HCT116 (cell line): ENCODE measurements around the gene PRDM11. TPM values are rescaled to one million over a fixed set of nuclear protein-coding genes. Genes with fewer than 3 reads are reported as not detected.
A peak's percentile ranks its signal among the peaks of the same experiment; 100 is the strongest.

Source experiments
- ATAC-seq: fragments of 200-7000 bp; cut with Tn5 transposase; 2 replicates; pipeline ENCODE4 v1.9.1; 2020; ENCODE audit warnings: mild to moderate bottlenecking, moderate library complexity
- BruUV-seq: library from RNA; stranded (reverse); fragments of 400-500 nt; replicated peaks from 2 replicates; lab custom pipeline; 2021; lab: Mats Ljungman, UMichigan
- CTCF ChIA-PET: fragments of 300-600 bp; sonication (Branson Sonifier 250); formaldehyde crosslinking; loops from one replicate; lab custom pipeline; 2021; ENCODE audit warnings: antibody characterized with exemption; lab: Charles Lee
- POLR2A ChIA-PET: fragments of 300-600, 350-600 bp; sonication (Branson Sonifier 250); formaldehyde crosslinking; loops from one replicate; lab custom pipeline; 2021; ENCODE audit warnings: antibody characterized with exemption; lab: Charles Lee
- RAD21 ChIA-PET, 2 experiments: fragments of 300-600 bp; sonication (Branson Sonifier 250); formaldehyde crosslinking; loops; one replicate each; lab custom pipeline; 2023; ENCODE audit warnings: low total read pairs in 2 of 2; ENCODE audit not compliant: uncharacterized antibody in 2 of 2, unreplicated experiment in 2 of 2, low non-redundant PET in 1 of 2; lab: Charles Lee
- DNase-seq: peaks from one replicate; pipeline ENCODE4 v3.0.0-alpha.2; 2010; ENCODE audit warnings: low read depth, low spot score
- H2AFZ ChIP-seq: fragments of 200-600 bp; shearing (Covaris generic), sonication (generic); 2 replicates; pipeline ENCODE4 v1.6.1; 2017; ENCODE audit warnings: low read depth, mixed run types, mixed read lengths, antibody characterized with exemption, low read length; ENCODE audit not compliant: poor library complexity, severe bottlenecking
- H3K27ac ChIP-seq: 2 replicates; pipeline ENCODE4 v1.5.1; 2012; ENCODE audit warnings: low read depth, low read length
- H3K27me3 ChIP-seq: fragments of 200-600 bp; sonication (generic); 2 replicates; pipeline ENCODE4 v1.6.1; 2016; ENCODE audit warnings: mixed run types, low read length, mixed read lengths; ENCODE audit not compliant: insufficient read depth
- H3K36me3 ChIP-seq, 2 experiments: fragments of 200-500 bp in 1 of 2; fragments of 200-600 bp in 1 of 2; sonication (Bioruptor generic) in 1 of 2; sonication (generic) in 1 of 2; 2 replicates each; pipeline versions ENCODE4 v1.5.1 to v1.6.1; 2014 to 2016; ENCODE audit warnings: low read length in 2 of 2, inconsistent platforms in 1 of 2, mixed read lengths in 1 of 2, mixed run types in 1 of 2; ENCODE audit not compliant: insufficient read depth in 2 of 2, control insufficient read depth in 1 of 2
- H3K4me1 ChIP-seq, 2 experiments: fragments of 200-600 bp in 1 of 2; sonication (generic) in 1 of 2; 2 replicates each; pipeline versions ENCODE4 v1.5.1 to v1.6.1; 2012 to 2017; ENCODE audit warnings: low read length in 2 of 2, inconsistent platforms in 1 of 2, mild to moderate bottlenecking in 1 of 2, mixed read lengths in 1 of 2, mixed run types in 1 of 2, moderate library complexity in 1 of 2; ENCODE audit not compliant: insufficient read depth in 2 of 2, control insufficient read depth in 1 of 2
- H3K4me2 ChIP-seq: fragments of 200-600 bp; sonication (generic); 2 replicates; pipeline ENCODE4 v1.6.1; 2017; ENCODE audit warnings: mixed run types, low read length, mixed read lengths
- H3K4me3 ChIP-seq, 2 experiments: fragments of 200-600 bp in 1 of 2; sonication (generic) in 1 of 2; replicated peaks in 1 of 2; 2 replicates each; pipeline ENCODE4 v1.5.1; 2011 to 2016; ENCODE audit warnings: low read length in 2 of 2, control low read depth in 1 of 2, low read depth in 1 of 2, mild to moderate bottlenecking in 1 of 2, mixed read lengths in 1 of 2, mixed run types in 1 of 2
- H3K79me2 ChIP-seq: fragments of 200-600 bp; sonication (generic); 2 replicates; pipeline ENCODE4 v1.6.1; 2017; ENCODE audit warnings: mild to moderate bottlenecking, mixed run types, low read length, moderate library complexity, mixed read lengths; ENCODE audit not compliant: insufficient read depth
- H3K9ac ChIP-seq: fragments of 200-600 bp; sonication (generic); 2 replicates; pipeline ENCODE4 v1.6.1; 2016; ENCODE audit warnings: low read length, mixed read lengths
- H3K9me2 ChIP-seq: fragments of 200-600 bp; sonication (generic), shearing (Covaris generic); 2 replicates; pipeline ENCODE4 v1.6.1; 2017; ENCODE audit warnings: mixed run types, mild to moderate bottlenecking, moderate library complexity; ENCODE audit not compliant: insufficient read depth
- H3K9me3 ChIP-seq, 2 experiments: fragments of 200-500 bp in 1 of 2; fragments of 200-600 bp in 1 of 2; sonication (Bioruptor generic) in 1 of 2; sonication (generic) in 1 of 2; 2 replicates each; pipeline ENCODE4 v1.6.1; 2014 to 2017; ENCODE audit warnings: low read length in 2 of 2, mixed read lengths in 2 of 2, inconsistent platforms in 1 of 2, low read depth in 1 of 2, mild to moderate bottlenecking in 1 of 2, mixed run types in 1 of 2, moderate library complexity in 1 of 2; ENCODE audit not compliant: control insufficient read depth in 1 of 2, insufficient read depth in 1 of 2
- H4K20me1 ChIP-seq: fragments of 200-600 bp; sonication (generic), shearing (Covaris generic); 2 replicates; pipeline ENCODE4 v1.6.1; 2017; ENCODE audit warnings: mixed run types, mild to moderate bottlenecking, moderate library complexity; ENCODE audit not compliant: insufficient read depth
- CBX3 ChIP-seq: IDR thresholded peaks from 2 replicates; pipeline ENCODE4 v1.6.1; 2012; ENCODE audit warnings: low read depth
- CEBPB ChIP-seq: IDR thresholded peaks from 2 replicates; pipeline ENCODE4 v1.6.1; 2012; ENCODE audit warnings: low read depth
- EGR1 ChIP-seq: IDR thresholded peaks from 2 replicates; pipeline ENCODE4 v1.6.1; 2012; ENCODE audit warnings: low read depth
- EZH2phosphoT487 ChIP-seq: fragments of 200-600 bp; IDR thresholded peaks from 2 replicates; pipeline ENCODE4 v1.6.1; 2018; ENCODE audit warnings: antibody characterized with exemption, borderline replicate concordance
- JUND ChIP-seq: IDR thresholded peaks from 2 replicates; pipeline ENCODE4 v1.6.1; 2012
- POLR2A ChIP-seq: IDR thresholded peaks from 2 replicates; pipeline ENCODE4 v1.7.0; 2011; ENCODE audit warnings: borderline replicate concordance; ENCODE audit not compliant: insufficient read depth, insufficient read length; ENCODE audit errors: extremely low read depth
- POLR2AphosphoS5 ChIP-seq: IDR thresholded peaks from 2 replicates; pipeline ENCODE4 v1.6.1; 2011; ENCODE audit warnings: mild to moderate bottlenecking, low read depth, low read length, moderate library complexity
- SIN3A ChIP-seq: IDR thresholded peaks from 2 replicates; pipeline ENCODE4 v1.6.1; 2012; ENCODE audit warnings: low read depth
- TCF7L2 ChIP-seq: IDR thresholded peaks from 2 replicates; pipeline ENCODE4 v1.7.0; 2011; ENCODE audit warnings: borderline replicate concordance, inconsistent platforms; ENCODE audit not compliant: insufficient read depth, insufficient read length; ENCODE audit errors: extremely low read depth
- ZFX ChIP-seq: fragments of 450-650 bp; IDR thresholded peaks from 2 replicates; pipeline ENCODE4 v1.6.1; 2017
- ZNF274 ChIP-seq: fragments of 200-500 bp; sonication (Bioruptor generic); IDR thresholded peaks from 2 replicates; pipeline ENCODE4 v1.6.1; 2014; ENCODE audit warnings: mild to moderate bottlenecking, low read depth, low read length, inconsistent platforms
- intact Hi-C: fragments of 100-400 bp; cut with micrococcal nuclease; formaldehyde crosslinking; loops from 2 replicates; pipeline ENCODE4 v1.10.0; 2022
- total RNA-seq: library from RNA; stranded (reverse); gene quantifications from one replicate; pipeline ENCODE4 v1.2.1, GENCODE V29; 2021; ENCODE audit not compliant: unreplicated experiment
- TF ChIP-seq, protein P1 (sequence below): IDR thresholded peaks from 2 replicates; pipeline ENCODE4 v1.6.1; 2012

The PRDM11 gene
- total RNA-seq, 1 experiment from 2014 or later: 9.3 TPM

DNA sequence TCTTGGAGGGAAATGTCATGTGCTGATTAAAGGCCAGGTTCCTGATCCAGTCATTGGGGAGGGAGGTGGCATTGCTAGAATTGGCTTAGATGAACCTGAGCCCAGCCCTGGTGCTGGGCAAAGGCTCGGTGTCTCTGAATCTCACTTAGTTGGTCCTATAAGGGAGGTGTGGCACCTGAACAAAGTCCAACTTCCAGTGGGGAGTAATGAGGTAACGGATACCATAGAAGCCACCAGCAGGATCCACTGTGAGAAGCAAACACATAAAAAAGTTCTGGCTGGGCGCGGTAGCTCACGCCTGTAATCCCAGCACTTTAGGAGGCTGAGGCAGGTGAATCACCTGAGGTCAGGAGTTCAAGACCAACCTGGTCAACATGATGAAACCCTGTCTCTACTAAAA, 26.6 kb downstream of the PRDM11 start:
- H2AFZ ChIP-seq: no peak overlapping the region
- intact Hi-C loops: no loop called here
- POLR2A ChIA-PET: no interaction called here
- H4K20me1 ChIP-seq: no peaks in the 10 kb centered on the region
- peak; percentile 53 for ATAC-seq
- no peak for DNase-seq
- RAD21 ChIA-PET: no interaction called here
- CTCF ChIA-PET: no interaction called here
- H3K4me2 ChIP-seq: peak overlapping the region; percentile 63
- TF ChIP-seq EZH2phosphoT487 (no peak), POLR2AphosphoS5 (no peak), CBX3 (0 out of 2 replicates have a peak, but pooled peaks have one; percentile 8)
- TF ChIP-seq, all 23 proteins: peak for 1
- Histone ChIP-seq H3K4me1 (peaks cover 28 to 38% of the 10 kb centered on the region in 2 experiments; a peak in 3 of 4 replicates), H3K27ac (no peak overlapping the region), H3K79me2 (no peaks in the 10 kb centered on the region), H3K9me3 (no peaks in the 10 kb centered on the region), H3K9ac (no peak overlapping the region), H3K36me3 (no peaks in the 10 kb centered on the region), H3K4me3 (no peak overlapping the region), H3K9me2 (no peaks in the 10 kb centered on the region), H3K27me3 (no peaks in the 10 kb centered on the region)
- no TSS peak for BruUV-seq

DNA sequence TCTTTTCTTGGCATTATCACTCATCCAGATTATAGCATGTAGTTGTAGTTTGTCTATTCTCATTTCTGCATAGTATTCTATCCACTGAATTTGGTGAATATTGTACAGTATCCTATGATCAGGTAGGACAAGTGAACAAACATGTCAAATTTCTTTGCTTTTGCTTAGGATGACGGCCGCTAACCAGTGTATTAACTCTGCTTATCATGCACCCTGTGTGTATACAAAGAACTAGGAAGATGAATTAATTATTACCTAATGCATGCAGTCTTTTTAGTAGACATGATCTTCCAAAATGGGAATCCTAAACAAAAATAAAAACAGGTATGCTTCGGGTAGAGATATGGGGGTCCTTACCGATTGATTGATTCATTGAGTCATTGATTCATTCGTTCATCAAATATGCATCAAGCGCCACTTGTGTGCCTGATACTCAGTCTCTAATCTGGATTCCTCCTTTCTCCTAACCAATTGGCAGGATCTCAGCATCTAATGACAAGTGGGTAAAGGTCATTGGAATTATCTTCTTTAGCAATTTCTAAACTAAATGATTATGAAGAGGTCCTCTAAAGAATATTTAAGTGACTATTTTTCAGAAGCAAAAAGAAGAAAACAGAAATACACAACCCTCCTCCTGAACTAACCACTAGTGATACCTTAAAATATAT, 27.9 kb downstream of the PRDM11 start:
- Histone ChIP-seq H3K4me1 (peaks cover 33 to 42% of the 10 kb centered on the region in 2 experiments), H3K9ac (no peak overlapping the region), H3K27me3 (no peaks in the 10 kb centered on the region), H3K79me2 (no peaks in the 10 kb centered on the region), H3K27ac (no peak overlapping the region), H3K9me3 (no peaks in the 10 kb centered on the region), H3K4me2 (peak overlapping the region; percentile 63; the same call in 1 of the 2 replicates), H3K36me3 (no peaks in the 10 kb centered on the region), H3K9me2 (no peaks in the 10 kb centered on the region), H3K4me3 (no peak overlapping the region; a peak in 1 of 4 replicates), H2AFZ (no peak overlapping the region), H4K20me1 (no peaks in the 10 kb centered on the region)
- intact Hi-C loops: no loop called here
- no peak for ATAC-seq
- CTCF ChIA-PET: no interaction called here
- BruUV-seq: no TSS peak
- POLR2A ChIA-PET: no interaction called here
- no peak for DNase-seq
- no peak for TF ChIP-seq POLR2AphosphoS5
- TF ChIP-seq EGR1: no peak
- no peak for TF ChIP-seq TCF7L2
- no peak for TF ChIP-seq JUND
- no peak for TF ChIP-seq ZFX
- TF ChIP-seq, protein P1, sequence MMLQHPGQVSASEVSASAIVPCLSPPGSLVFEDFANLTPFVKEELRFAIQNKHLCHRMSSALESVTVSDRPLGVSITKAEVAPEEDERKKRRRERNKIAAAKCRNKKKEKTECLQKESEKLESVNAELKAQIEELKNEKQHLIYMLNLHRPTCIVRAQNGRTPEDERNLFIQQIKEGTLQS: no peak
- TF ChIP-seq SIN3A: no peak
- no peak for TF ChIP-seq POLR2A
- no peak for TF ChIP-seq ZNF274
- no peak for TF ChIP-seq CEBPB
- RAD21 ChIA-PET: no interaction called here
